HG03045 (cell line): ENCODE data around the gene PECR.
"Not testable (repeated sequence)": the region's sequence is repeated elsewhere in the genome, so short reads cannot be mapped to it uniquely, and the experiment has no call there.

Source experiments
- ATAC-seq: cut with Tn5 transposase; IDR thresholded peaks from one replicate; pipeline ENCODE4 v1.9.1; 2021; ENCODE audit warnings: mild to moderate bottlenecking, moderate library complexity; ENCODE audit not compliant: unreplicated experiment

The PECR gene

DNA sequence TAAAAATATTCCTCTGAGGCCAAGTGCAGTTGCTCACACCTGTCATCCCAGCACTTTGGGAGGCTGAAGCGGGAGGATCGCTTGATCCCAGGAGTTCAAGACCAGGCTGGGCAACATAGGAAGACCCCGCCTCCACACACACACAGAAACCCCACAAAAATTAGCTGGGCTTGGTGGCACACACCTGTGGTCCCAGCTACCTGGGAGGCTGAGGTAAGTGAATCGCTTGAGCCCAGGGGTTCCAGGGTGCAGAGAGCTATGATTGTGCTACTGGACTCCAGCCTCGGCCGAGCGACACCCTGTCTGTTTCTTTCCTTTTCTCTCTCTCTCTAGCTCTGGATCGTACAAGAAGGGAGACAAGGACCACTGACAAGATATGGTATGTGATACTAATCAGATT, 25.7 kb upstream of the PECR start:
- no peak for ATAC-seq

DNA sequence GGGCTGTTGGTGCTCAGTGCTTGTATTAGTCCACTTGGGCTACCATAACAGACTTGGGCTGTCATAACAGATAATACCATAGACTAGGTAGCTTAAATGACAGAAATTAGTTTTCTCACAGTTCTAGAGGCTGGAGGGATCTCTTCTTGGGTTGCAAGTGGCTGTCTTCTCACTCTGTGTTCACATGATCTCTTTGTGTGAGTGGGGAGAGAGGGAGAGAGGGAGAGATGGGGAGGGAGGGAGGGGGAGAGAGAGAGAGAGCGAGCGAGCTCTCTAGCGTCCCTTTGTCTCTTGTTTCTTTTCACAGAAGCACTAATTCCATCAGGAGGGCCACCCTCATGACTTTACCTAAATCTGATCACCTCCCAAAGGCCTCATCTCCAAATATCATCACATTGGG, 23.1 kb upstream of the PECR start:
- no peak for ATAC-seq

DNA sequence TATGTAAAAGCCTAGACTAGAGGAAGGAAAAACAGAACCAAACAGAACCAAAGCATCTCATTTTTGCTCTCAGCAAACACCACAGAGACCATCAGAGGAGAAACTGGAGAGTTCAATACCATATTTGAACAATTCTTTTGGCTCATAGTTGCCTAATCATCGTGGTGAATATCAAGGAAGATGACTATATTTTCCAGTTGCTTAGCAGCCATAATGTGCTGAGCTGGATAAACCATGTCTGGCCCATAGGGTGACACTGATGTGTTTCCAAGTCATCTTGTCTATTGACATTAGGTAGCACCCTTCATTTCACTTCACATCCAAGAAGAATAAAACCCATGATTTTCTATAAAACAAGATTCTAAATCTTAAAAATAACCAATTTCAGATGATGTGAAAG, 21.6 kb upstream of the PECR start:
- ATAC-seq = no peak

DNA sequence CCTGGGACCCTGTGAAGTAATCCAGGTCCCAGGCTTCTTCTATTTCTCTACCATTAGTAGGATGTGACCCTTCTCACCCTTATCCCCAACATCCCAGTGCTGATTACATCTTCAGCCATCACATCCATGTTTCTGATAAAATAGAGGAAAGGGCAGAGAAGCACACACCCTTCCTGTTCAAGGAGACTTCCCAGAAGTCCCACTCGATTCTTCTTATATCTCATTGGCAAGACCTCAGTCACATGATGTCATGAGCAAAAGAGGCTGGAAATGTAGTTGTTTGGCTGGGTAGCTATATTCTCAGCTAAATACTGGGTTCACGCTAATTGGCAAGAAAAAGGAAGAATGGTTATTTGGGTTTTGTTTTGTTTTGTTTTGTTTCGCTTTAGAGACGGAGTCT, 19.5 kb upstream of the PECR start:
- ATAC-seq = no peak

DNA sequence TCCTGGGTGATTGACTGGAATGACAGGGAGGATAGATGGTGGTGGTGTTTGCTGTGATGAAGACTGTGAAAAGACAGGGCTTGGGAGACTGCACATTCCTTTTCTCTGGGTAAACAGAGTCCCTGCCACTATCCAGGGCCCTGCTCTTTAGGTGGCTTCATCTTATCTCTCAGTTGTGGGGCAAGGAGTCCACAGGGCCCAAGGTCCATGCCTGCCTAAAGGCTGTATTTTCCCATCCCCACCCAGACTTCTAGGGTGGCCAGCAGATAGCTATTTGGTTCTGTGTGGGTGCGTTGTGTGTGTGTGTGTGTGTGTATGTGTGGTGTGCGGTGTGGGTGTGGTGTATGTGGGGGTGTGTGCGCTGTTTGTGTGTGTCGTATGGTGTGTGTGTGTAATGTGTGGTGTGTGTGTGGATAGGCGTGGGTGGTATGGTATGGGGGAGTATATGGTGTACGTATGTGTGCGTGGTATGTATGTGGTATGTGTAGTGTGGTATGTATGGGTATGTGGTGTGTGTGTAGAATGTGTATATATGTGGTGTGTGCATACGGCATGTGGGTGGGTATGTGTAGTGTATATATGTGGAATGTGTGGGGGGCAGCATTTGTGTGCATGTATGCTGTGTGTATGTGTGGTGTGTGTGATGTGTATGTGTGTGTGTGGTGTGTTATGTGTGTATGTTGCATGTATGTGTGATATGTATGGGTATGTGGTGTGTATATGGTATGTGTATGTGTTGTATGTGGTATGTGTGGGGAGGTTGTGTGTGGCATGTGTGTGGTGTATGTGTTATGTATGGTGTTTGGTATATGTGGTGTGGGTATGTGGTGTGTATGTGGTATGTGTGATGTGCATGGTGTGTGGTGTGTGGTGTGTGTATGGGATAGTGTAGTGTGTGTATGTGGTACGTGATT, 17.1 kb upstream of the PECR start:
- no peak for ATAC-seq

DNA sequence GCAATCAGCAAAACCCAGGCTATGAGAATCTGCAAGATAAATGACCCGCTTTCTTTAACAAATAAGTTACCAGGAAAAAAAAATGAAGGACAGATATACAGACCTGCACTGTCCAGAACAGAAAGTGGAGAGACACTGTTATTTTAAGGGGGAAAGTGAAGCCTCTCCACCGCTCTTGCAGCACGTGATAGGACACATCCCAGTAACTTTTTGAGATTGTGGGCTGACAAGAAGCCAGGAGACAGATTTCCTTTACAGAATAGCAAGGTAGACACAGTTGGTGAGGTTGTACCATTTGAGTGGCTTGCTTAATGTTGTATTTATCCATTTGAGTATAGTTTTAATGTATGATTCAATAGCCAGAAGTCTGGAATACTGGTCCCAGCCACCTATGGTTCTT, 13.1 kb upstream of the PECR start:
- ATAC-seq = no peak

DNA sequence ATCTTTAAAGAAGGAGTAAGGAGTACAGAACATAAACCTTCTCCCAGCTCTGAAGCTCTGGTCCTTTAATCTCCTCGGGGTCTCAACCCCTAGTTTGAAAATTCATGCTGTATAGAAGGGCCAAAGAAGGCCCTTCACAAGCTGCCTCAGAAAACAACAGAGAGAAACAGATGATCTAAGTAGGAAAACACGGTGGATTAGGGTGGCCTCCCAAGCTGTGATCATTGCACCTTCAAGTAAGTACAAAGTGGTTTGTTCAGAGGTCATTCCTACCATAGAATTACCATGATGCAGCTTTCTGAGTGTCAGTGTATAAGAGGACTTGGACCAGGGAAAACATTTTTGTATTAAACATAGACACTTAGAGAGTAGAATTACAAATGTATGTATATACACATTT, 11.0 kb upstream of the PECR start:
- ATAC-seq = no peak

DNA sequence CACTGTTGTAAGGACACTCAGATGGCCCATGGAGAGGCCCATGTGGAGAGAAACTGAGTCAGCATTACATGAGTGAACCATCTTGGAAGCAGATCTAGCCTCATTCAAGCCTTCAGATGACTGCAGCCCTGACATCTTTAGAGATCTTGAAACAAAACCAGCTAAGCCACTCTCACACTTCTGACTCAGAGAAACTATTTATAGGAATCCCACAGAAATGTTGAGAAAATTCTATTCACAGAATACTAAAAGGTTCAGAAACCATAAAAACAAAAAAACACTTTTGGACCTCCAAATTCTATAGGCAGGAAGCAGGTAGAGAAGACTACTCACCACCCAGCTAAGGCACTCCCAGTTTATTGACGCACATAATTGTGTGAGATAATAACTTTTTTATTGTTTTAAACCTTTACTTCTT, 8.8 kb upstream of the PECR start:
- ATAC-seq = peak; percentile 58

DNA sequence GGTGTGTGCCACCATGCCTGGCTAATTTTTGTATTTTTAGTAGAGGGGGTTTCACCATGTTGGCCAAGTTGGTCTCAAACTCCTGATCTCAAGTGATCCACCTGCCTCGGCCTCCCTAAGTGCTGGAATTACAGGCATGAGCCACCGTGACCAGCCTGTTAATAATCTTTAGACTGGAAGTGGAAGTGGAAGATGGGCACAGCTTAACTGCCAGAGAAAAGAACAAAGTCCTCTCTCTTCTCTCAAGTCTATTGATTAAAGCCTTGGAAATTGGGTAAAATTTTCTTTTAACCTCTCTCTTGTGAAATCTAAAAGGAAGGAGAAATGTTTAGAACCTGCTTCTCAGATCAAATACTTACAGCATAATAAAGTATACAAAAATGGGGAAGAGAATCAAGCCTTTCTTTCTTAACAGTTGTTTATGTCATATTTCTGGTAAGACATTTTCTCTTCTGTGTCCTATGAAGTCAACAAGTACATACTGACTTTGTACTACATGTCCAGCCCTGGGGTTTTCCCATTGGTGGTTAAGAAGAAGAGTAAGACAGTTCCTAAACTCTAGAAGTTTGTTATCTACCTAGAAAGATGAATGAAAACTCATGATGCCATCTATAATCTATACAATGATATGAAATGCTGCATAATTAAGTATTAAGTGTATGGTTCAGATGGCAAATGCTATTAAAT, 4.7 kb upstream of the PECR start:
- no peak for ATAC-seq

DNA sequence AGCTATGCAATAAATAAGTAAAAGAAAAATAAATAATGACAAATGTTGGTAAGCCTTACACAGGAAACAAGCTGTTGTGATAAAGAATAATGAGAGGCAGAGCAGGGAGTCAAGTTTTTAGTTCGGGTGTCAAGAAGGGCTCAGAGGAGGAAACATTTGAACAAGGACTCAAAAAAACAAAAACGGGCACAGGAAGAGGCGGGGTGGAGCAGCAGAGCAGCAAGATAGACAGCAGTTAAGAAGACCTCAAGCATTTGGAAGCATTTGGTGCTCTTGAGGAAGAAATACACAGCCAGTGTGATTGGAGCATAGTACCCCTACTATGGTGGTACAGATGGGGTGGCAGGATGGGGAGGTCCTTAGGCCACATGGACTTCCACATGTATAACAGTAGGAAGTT, 2.9 kb upstream of the PECR start:
- ATAC-seq = no peak

DNA sequence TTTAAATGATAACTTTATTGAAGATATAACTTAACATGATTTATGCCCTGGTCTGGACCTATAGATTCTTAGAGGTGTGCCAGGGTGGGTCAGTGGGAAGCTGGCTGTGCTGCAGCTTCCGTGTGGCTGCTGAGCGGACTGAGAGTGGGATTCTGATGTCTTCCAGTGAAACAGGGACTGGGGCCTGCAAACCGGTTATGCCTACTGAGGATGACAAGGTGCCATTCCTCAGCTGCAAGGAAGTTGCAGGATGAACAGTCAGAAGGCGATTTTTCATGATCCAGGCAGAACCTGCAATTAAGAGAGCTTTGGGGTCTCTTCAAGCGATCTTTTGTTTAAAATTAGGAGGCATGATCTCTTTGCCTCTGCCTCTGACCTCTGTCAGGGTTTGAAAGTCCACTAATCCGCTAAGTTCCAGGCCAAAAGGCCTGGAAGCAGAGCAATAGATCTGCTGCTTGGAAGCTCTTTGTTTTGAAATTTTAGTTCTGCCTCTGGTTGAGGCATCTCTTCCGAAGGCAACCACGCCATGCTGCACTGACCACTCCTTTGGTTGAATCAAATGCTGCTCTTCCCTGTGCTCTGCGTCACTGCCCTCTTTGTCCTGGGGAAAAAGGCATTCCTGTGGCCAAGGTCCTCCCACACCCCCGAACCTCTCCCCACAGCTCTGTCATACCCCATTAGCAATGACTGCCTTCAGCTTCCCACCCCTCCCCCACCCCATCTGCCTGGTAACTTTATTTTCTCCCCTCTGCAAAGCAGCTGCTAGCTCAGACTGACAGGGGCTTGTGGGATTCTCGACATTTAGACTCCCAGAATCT, 2.1 kb upstream of the PECR start:
- no peak for ATAC-seq

DNA sequence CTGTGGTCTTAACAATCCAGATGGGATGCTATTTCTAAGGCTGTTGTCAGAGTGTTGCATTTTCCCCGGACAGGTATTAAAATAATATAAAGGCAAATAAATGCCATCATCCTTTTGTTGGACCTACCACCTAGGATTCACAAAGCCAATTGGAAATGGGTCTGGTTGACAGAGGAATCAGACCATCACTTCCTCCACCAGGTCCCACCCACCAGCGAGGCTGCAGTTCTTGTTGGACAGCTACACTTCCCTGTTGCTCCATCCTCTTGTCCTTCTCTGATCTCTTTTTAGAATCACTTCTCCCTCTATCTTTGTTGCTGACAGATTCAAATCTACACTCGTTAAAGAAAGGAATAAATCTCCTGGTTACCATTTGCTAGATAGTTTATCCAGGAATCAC, 1.2 kb upstream of the PECR start:
- no peak for ATAC-seq

DNA sequence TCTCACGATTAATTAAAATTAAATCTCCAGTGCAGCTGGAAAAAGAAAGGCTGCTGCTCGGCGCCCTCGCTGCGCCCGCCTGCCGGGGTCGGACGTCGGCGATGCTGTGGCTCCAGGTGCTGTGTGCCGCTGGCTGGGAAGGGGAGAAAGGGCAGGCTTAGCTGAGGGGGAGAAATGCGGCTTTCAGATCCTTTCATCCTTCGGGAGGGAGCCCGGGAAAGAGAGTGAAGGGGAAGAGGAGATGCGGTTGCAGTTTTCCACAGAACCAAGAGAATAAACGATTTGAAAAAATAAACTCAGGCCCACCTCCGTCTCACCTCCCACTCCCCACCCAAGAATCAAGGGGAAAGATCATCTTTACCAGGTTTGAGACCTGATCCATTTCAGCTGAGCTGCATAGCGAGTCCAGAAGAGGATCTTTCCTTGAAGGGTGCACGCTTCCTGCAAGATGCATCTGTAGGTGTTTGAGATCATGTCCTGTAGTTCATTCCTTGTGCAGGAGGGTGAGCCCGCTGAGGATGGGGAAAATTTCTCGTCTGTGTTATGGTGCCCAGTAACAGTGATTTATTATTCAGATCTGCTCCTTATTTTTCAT, 605 bp upstream of the PECR start:
- peak; percentile 40 for ATAC-seq

DNA sequence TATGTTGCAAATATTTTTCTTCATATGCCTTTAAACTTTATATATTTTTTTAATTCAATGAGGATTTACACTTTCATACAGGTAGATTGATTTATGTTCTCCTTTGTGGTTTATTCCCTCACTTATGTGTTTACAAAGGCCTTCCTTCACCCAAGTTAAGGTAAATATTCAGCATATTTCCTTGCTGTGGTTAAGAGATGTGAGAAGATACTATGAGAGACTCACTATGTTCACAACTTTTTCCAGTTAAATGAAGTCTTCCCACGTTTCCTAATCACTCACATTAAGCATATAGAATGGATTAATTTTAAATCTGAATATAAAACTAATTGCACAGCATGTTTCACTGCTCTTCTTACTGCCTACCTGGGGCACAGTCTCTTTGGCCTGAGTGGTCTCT, 597 bp downstream of the PECR start:
- no peak for ATAC-seq

DNA sequence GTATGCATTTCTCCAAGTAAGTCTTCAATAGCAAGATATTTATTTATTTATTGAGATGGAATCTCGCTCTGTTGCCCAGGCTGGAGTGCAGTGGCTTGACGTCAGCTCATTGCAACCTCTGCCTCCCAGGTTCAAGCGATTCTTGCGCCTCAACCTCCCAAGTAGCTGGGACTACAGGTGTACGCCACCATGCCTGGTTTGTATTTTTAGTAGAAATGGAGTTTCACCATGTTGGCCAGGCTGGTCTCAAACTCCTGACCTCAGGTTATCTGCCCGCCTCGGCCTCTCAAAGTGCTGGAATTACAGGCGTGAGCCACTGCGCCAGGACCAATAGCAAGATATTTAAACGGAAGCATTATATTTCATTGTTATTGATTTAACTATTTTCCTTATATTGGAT, 1.6 kb downstream of the PECR start:
- ATAC-seq = not testable (repeated sequence)

DNA sequence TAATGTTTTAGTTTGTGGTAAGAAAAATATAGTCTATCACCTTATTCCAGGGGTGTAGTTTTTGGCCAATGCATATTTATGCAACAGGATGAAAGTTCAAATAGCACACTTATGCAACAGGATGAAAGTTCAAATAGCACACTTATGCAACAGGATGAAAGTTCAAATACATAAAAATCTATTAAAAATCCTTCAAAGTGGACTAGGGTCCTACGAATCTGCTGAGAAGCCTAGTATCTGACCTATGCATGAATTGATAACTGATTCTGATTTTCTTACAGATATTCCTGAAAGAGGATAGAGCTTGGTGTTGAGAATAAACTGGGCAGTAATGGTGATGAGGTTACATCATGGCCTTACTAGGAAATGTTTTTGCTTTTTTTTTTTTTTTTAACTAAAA, 2.8 kb downstream of the PECR start:
- no peak for ATAC-seq

DNA sequence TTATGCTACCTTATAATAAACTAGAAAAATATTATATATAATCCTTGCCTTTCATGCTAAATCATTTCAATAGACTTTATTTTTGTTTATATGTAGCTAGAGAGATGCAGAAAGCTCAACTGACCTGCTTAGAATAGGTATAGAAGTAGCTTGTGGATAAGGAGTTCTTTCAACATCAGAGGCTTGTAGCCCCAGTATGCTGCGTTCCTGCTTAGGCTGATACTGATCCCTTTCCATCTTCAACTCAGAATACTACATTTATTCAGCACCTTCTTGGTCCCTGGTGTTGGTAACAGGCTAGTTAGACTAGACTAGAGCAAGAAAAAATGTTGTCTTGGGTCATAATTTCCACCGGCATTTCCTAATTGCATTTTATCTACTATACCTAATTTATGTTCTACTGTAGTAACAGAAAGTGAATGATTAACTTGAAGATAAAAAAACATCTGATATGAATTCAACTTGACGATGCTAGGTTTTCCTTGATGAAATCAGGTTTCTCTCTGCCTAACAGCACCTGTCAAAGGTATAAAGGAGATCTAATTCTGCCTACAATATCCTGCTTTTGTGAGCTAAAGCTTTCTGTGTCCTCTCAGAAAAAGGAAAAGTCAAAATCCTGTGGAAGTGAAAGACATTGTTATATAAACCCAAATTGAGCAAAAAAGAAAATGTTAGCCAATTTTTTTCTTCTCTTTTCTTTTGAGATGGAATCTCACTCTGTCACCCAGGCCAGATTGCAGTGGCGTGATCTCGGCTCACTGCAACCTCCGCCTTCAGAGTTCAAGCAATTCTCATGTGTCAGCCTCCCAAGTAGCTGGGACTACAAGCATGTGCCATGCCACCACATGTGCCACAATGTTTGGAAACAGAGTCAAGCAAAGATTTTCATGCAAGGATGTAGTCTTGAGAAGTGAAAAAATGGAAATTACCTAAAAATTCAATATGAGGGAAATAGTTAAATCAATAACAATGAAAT, 5.8 kb downstream of the PECR start:
- no peak for ATAC-seq

DNA sequence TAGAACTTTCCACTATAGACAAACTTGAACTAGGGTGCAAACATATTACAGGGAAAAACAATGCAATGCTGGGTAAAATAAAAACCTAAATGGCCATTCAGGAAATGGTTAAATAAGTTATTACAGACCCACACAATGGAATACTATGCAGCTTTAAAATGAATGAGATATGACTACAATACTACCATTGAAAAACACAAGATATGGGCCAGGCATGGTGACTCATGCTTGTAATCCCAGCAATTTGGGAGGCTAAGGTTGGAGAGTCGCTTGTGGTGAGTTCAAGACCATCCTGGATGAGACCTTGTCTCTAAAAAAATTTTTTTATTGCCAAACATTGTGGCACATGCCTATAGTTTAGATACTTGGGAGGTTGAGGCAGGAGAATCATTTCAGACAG, 6.8 kb downstream of the PECR start:
- no peak for ATAC-seq

DNA sequence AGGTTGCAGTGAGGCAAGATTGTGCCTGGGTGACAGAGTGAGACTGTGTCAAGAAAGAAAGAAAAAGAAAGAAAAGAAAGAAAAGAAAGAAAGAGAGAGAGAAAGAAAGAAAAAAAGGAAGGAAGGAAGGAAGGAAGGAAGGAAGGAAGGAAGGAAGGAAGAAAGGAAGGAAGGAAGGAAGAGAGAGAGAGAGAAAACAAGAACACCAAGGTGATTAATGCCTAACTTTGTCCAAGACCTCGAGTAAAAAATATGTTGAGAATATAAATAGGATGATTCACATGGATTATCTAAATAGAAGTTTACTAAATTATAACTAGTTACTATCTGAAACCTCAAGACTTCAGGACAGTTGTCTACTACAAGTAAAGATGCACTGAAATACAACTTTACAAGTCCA, 7.2 kb downstream of the PECR start:
- ATAC-seq = no peak

DNA sequence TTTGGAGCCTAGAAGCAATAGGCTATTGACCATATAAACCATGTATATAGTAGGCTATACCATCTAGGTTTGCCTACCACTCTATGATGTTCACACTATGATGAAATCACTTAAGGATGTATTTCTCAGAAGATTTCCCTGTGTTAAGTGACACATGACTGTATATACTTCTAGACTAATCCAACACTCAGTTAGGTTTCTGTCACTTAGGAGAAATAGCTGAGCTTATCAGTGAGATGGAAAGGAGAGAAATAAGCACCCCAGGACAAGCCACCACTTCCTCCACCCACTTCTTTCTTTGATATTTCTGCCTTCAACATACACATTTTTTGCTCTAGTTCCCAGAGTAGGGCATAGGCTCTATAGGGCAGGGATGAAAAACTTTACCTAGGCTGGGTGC, 7.8 kb downstream of the PECR start:
- no peak for ATAC-seq
